VCaP (cell line): ENCODE results near the gene IRX3.

Source experiments
- H3K27ac ChIP-seq: fragments of 450-650 bp; 2 replicates; pipeline ENCODE4 v1.5.1; 2017
- TF ChIP-seq, protein P1 (sequence below): fragments of 450-650 bp; conservative IDR thresholded peaks from 2 replicates; pipeline ENCODE4 v1.5.1; 2017; ENCODE audit warnings: mild to moderate bottlenecking, moderate library complexity

Gene IRX3

DNA sequence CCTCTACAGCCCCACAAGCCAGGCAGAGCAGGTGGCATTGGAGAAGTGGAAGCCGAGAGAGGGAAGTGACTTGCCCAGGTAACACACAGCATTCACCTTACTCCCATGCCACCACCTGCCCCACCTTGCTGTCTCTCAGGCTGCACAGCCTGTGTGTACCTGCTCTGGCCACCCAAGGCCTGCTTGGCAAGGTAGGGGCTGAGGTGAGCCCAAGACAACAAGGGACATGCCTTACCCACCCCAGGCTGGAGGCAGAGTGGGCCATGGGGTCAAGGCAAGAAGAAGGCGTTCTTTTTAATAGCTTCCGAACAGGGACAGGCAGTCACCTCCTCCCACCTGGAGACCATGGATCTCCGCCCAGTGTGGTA, 40.1 kb downstream of the IRX3 start:
- H3K27ac ChIP-seq, result no peak overlapping the region
- TF ChIP-seq, protein P1, sequence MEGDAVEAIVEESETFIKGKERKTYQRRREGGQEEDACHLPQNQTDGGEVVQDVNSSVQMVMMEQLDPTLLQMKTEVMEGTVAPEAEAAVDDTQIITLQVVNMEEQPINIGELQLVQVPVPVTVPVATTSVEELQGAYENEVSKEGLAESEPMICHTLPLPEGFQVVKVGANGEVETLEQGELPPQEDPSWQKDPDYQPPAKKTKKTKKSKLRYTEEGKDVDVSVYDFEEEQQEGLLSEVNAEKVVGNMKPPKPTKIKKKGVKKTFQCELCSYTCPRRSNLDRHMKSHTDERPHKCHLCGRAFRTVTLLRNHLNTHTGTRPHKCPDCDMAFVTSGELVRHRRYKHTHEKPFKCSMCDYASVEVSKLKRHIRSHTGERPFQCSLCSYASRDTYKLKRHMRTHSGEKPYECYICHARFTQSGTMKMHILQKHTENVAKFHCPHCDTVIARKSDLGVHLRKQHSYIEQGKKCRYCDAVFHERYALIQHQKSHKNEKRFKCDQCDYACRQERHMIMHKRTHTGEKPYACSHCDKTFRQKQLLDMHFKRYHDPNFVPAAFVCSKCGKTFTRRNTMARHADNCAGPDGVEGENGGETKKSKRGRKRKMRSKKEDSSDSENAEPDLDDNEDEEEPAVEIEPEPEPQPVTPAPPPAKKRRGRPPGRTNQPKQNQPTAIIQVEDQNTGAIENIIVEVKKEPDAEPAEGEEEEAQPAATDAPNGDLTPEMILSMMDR, result no peak

DNA sequence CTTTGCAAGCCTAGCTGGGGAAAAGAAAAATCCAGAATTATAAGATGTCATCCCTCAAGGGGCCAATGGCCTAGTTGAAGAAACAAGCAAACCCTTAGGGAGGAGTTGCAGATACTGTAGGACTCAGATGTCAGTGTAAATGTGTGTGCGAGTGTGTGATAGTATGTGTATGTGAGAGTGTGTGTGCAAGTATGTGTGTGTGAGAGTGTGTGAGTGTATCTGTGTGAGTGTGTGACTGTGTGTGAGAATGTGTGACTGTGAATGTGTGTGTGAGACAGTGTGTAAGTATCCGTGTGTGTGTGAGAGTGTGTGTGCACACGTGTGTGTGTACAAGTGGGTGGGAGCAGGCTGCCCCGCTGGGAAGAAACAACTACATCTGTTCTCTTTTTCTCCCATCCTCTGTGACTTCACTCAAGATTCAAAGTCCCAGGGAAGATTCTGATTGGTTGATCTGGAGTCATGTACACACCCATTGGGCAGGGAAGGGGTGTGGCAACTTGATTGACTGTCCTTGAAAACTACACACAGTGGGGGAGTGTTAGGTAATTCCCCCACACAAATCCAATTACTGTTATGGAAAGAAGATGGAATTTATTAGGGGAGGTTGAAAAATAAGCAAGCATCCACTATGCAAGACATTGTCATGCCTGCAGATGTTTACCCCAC, 40.7 kb downstream of the IRX3 start:
- TF ChIP-seq, protein P1, result no peak
- H3K27ac ChIP-seq, result no peak overlapping the region

DNA sequence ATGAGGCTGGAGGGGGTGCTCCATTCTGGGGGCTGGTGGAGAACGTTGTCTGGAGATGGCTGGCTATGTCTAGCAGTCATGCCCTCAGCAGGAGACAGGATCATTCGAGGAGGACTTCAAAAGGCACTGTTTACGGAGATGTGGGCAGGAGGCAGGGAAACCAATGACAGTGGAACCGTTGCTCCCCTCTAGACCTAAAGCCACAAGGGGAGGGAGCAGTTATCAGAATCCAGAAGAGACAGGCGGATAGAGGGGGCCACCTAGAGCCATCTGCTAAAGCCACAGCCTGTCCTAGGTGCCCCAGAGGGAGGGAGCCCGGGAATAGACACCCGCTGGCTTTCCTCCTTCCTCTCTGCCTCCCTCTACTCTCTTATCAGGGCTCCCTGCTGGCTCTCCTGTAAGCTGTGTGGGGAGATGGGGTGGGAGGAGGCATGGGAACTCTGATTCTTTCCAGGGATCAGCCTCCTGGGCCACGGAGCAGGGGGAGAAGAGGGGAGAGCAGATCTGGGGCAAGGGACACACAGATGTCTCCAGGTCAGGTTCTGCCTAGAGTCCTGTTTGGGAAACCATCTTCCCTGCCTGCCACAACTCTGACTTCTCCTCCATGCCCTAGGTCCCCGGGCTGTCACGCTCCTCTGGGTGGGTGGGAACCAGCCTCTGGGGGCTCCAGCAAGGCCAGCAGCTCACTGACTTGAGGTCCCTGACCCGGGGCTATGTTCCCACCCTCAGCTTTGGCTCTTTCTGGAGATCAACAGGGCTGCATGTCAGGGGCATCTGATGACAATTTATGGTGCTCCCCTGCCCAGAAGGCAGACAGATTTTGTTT, 42.3 kb downstream of the IRX3 start:
- TF ChIP-seq, protein P1, result no peak
- no peak overlapping the region for H3K27ac ChIP-seq

DNA sequence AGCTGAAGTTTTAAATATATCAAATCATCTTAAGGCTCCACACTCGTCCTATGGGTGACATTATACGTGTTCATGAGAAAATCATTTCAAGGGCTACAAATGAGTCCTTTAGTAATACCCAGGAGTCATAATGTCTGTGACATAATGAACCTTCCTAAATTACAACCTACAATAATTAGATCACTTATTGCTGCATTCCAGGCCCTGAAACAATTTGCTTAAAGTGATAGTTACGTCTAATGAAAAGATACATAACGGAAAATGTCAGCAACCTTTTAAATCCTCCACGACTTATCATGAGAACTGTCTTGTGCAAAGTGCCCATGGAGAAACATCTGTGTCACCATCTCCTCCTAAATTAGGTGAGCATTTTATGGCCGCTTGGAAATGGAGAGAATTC, 43.4 kb downstream of the IRX3 start:
- TF ChIP-seq, protein P1, result no peak
- no peak overlapping the region for H3K27ac ChIP-seq

DNA sequence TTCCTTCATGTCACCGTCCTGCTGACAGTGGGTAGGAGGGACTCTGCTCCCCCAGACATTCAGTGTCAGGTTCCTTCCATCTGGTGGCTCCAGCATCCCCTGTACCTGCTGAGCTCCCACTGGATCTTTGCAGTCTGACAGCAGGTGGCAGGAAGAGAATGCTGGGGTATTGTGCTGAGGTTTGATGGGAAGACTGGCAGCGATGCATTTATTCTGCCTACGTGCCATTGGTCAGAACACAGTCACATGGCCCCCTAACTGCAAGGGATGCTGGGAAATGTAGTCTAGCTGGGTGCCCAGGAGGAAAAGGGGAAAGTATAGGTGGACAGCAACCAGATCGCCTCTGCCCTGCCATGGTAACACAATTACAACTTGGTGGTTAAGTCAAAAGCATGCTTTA, 44.4 kb downstream of the IRX3 start:
- TF ChIP-seq, protein P1, result no peak
- H3K27ac ChIP-seq, result no peak overlapping the region

DNA sequence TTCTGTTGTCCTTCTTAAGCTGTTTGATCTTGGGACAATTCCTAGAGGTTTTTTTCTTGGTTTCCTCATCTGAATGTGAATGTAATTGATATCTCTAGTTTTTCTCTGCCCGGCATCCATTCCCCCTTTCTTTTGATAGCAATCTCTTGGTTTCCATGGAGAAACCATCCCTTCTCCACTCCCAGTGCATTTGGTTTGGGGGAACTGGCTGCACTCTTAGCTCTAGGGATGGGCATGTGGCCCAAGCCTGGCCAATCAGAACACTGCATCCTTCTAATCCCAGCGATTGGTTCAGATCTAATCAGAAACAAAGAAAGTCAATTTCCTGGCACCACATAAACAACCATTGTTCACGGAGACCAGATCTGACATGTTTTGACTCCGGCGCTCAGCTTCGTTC, 45.1 kb downstream of the IRX3 start:
- H3K27ac ChIP-seq, result no peak overlapping the region
- TF ChIP-seq, protein P1, result no peak

DNA sequence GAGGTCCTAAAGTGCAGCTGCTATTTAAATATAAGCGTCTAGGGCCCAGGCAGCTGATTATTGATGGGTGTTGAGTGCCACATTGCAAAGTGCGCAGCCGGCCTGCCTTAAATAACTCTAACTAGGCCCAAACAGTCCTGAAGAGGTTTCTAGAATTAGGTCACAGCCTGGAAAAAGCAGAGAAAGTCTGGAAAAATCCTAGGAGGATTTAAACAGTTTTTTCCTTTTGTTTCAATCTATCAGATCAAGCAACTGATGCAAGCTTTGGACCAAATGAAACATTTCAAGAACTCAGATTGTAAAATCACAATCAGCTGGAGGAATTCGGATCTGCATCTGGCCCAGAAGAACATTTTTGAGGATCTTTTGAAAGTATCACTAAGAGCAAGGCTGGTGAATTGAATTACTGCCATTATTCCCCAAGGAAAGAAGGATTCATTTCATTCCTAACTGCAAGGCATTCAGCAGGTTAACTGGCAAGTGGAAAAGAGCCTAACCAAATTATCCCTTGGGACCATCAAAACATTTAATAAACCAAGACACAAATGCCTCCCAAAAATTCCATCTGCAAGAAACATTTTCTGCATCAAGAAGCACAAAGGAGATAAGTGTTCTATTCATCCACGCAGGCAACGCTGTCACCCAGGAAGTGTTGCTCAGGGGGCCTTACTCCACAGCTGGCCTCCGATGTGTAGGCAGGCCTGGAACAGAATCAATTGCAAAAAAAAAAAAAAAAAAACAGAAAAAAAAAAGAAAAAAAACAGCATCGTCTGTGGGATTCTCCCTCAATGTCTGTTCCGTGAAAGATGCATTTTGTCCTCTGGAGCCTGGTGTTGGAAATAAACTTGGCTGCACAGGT, 46.1 kb downstream of the IRX3 start:
- TF ChIP-seq, protein P1, result no peak
- no peak overlapping the region for H3K27ac ChIP-seq
